Cardiac fibroblast (primary cell): ENCODE data around the gene SAMMSON.

Experiments used
- DNase-seq, 2 donors: peaks; one replicate each; pipeline versions ENCODE4 v3.0.0 to v3.0.0-alpha.2; 2010; ENCODE audit warnings: low read depth in 2 of 2
- H3K4me3 ChIP-seq, 2 donors: replicated peaks in 1 of 2; 1 replicate in 1 of 2; 2 replicates in 1 of 2; pipeline ENCODE4 v1.5.1; 2011; ENCODE audit warnings: low read depth in 2 of 2, low read length in 2 of 2, mild to moderate bottlenecking in 2 of 2, moderate library complexity in 1 of 2
- CTCF ChIP-seq: IDR thresholded peaks from one replicate; pipeline ENCODE4 v1.5.1; 2011; ENCODE audit warnings: low read depth, mild to moderate bottlenecking, low read length, inconsistent platforms

SAMMSON gene

GRCh38 chr3:70064194-70064779, 64.8 kb downstream of the SAMMSON start:
- no peak overlapping the region for H3K4me3 ChIP-seq
- TF ChIP-seq CTCF, result peak; percentile 64
- peak; percentile 54 to 64 for DNase-seq

GRCh38 chr3:70065696-70066253, 66.2 kb downstream of the SAMMSON start:
- TF ChIP-seq CTCF, result no peak
- DNase-seq, result no peak
- H3K4me3 ChIP-seq, result no peak overlapping the region

GRCh38 chr3:70067860-70068521, 68.5 kb downstream of the SAMMSON start:
- no peak for TF ChIP-seq CTCF
- DNase-seq, result peak; percentile 10 to 42
- H3K4me3 ChIP-seq, result no peak overlapping the region

GRCh38 chr3:70069557-70069956, 70.0 kb downstream of the SAMMSON start:
- H3K4me3 ChIP-seq, result no peak overlapping the region

GRCh38 chr3:70071138-70071537, 71.6 kb downstream of the SAMMSON start:
- TF ChIP-seq CTCF, result no peak
- no peak for DNase-seq
- H3K4me3 ChIP-seq, result no peak overlapping the region

More at GRCh38 chr3:70069557-70069956, 70.0 kb downstream of the SAMMSON start:
- no peak for TF ChIP-seq CTCF
- DNase-seq, result no peak

- TF ChIP-seq CTCF, result no peak
- DNase-seq, result no peak
- H3K4me3 ChIP-seq, result no peak overlapping the region
Measured at GRCh38 chr3:70072180-70072579, 72.6 kb downstream of the SAMMSON start.
